ENCODE results near the gene KIF7.
"Not testable (repeated sequence)": the region's sequence is repeated elsewhere in the genome, so short reads cannot be mapped to it uniquely, and the experiment has no call there.

KIF7 gene

DNA sequence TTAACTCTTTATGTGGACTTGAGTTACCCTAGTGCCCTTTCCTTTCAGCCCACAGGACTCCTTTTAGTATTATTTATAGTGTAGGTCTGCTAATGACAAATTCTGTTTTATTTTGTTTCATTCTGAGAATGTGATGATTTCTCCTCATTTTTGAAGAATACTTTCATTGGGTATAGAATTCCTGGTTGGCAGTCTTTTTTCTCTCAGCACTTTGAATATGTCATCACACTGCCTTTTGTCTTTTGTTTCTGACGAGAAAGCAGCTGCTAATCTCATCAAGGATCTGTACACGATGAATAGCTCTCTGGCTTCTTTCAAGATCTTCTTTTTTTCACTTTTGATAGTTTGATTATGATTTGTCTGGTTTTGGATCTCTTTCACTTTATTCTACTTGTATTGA is 42.2 kb downstream of the KIF7 start:
- DNase-seq = no peak

DNA sequence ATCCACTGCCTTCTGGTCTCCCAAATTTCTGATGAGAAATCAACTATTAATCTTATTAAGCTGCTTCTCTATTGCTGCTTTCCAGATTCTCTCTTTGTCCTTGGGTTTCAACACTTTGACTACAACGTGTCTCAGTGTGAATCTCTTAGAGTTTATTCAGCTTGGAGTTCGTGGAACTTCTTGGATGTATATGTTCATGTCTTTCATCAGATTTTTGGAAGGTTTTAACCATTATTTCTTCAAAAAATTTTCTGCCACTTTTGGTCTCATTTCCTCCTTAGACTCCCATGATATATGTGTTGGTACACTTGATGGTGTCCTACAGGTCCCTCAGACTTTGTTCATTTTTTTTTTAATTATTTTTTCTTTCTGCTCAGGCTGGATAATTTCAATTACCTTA is 44.0 kb downstream of the KIF7 start:
- no peak for DNase-seq

DNA sequence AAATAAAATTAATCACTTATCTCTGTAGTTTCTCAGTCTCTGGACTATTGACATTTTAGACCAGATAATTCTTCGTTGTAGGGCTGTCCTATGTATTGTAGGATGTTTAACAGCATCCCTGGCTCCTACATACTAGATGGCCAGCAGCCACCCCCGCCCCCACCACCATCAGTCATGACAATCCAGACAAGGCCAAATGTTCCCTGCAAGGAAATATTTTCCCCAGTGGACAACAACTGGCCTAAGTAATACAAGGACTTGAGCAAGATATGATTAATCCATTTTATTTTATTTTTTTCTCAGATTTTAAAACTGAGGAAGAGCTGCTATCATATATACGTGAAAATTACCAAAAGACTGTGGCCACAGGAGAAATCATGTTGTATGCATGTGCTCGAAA is 56.2 kb downstream of the KIF7 start:
- no peak for DNase-seq

DNA sequence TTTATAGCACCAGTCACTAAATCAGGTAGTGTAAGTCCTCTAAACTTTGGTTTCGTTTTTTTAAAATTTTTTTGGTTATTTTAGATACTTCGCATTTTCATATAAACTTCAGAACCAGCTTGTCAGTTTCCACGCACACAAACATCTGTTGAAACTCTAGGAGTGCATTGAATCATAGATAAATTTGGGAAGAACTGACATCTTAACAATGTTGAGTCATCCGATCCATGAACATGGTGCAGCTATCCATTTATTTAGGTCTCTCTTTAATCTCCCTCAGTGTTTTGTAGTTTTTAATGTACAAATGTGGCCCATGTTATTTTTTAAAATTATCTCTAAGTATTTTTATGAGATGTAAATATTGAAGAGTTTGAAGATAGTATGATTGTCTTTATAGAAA is 62.2 kb downstream of the KIF7 start:
- DNase-seq = no peak

DNA sequence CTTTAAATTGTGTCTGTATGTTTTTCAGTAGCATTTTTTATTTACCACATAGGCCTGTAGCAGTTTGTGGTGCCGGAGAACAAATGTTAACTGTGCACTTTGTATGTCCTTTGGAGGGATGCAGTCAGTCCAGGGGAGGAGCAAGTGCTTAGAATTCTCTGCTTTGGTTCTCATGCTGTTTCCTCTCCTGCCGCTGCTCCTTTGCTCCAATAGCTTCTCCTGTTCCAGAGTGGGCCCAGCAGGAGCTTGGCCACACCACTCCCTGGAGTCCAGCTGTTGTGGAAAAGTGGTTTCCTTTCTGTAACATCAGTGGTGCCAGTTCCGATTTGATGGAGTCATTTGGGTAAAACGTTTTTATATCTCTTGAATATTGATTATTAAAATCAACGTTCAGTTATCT is 63.4 kb downstream of the KIF7 start:
- no peak for DNase-seq

DNA sequence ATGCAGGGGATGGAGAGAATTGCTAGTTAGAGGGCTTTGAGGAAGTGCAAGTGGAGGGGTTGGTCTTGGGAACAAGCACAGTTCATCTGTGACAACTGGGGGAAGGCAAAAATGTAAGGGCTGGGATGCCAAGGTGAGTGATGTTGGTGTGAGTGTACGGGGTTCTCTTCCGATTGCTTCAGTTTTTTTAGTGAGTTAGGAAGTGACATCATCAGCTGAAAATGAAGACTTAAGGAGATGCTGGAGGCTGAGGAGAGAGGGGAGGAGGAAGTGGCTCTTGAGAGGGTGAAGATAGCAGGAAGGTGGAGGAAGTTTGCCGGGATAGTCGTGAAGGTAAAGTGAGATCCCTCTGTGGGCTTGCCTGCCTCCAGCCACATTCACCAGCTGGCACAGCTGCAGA is 67.3 kb downstream of the KIF7 start:
- DNase-seq = no peak

DNA sequence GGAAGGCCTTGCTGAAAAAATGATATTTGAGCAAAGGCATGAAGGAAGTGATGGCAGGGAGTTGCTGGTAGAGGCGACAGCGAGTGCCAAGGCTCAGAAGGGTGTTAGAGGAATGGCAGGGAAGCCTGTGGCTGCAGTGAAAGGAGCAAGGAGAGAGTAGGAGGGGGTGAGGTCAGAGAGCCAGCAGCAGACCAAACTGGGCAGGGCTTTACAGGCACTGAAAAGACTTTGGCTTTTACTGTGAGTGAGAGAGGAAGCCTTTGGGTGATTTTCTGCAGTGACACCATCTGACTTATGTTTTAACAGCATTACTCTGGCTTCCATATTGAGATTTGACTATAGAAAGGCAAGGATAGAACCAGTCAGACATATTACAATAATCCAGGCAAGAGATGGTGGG is 68.6 kb downstream of the KIF7 start:
- DNase-seq = no peak

DNA sequence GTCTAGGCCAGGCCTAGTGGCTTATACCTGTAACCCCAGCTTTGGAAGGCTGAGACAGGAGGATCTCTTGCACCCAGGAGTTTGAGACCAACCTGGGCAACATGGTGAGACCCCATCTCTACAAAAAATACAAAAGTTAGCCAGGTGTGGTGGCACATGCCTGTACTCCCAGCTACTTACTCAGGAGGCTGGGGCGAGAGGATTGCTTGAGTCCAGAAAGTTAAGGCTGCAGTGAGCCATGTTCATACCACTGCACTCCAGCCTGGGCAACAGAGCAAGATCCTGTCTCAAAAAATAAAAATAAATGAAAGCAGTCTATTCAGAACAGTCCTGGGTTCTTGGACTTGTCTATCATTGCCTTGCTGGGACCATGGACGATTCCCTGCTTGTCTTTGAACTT is 74.5 kb downstream of the KIF7 start:
- DNase-seq = not testable (repeated sequence)

DNA sequence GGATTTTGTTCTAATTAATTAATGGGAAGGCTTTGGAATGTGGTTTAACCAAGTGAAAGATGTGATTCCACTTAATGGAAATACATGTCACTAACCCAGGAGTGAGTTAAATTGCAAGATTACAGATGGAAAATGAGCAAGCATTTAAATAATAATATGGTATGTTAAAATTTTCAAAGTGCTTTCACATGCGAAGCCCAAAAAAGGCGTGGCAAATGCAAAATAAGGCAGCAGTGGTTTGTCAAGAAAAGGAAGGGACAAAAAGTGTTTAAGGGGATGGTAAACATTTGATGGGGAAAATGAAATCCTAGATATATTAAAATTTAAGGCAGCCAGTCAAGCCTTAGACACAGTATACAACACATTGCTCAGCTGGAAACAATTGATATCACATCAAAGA is 77.1 kb downstream of the KIF7 start:
- DNase-seq = no peak
